HFFc6 (cell line): ENCODE data around the gene SORCS2. TPM values are rescaled to one million over a fixed set of nuclear protein-coding genes. Genes with fewer than 3 reads are reported as not detected.

ENCODE experiments used
- DNase-seq: peaks from one replicate; pipeline ENCODE4 v3.0.0-alpha.2; 2018
- H3K27ac Mint-ChIP-seq: 2 replicates; pipeline ENCODE4 v1.8.0; 2020; ENCODE audit warnings: mild to moderate bottlenecking, mixed read lengths
- H3K27me3 Mint-ChIP-seq: 2 replicates; pipeline ENCODE4 v1.8.0; 2021; ENCODE audit warnings: mild to moderate bottlenecking, moderate library complexity, mixed read lengths; ENCODE audit not compliant: insufficient read depth
- H3K36me3 Mint-ChIP-seq: 2 replicates; pipeline ENCODE4 v1.8.0; 2021; ENCODE audit warnings: low read depth, mixed read lengths
- H3K4me1 Mint-ChIP-seq: 2 replicates; pipeline ENCODE4 v1.8.0; 2020; ENCODE audit warnings: low read depth, mixed read lengths
- H3K4me3 Mint-ChIP-seq: 2 replicates; pipeline ENCODE4 v1.8.0; 2020; ENCODE audit warnings: mild to moderate bottlenecking, moderate library complexity, mixed read lengths
- H3K9me3 Mint-ChIP-seq: 2 replicates; pipeline ENCODE4 v1.8.0; 2020; ENCODE audit warnings: mild to moderate bottlenecking, mixed read lengths
- total RNA-seq, 6 experiments: library from RNA; stranded (reverse); fragmentation: NEBNext Ultra II Directional; extraction: Animal tissue kit (Norgen Biotek cat#: 25700); gene quantifications; 2 replicates in 1 of 6; 3 replicates in 5 of 6; pipeline ENCODE4 v1.2.3, GENCODE V29; 2021
- TF ChIP-seq, protein P1 (sequence below): fragments of 200-600 bp; sonication (generic); IDR thresholded peaks from 2 replicates; pipeline ENCODE4 v1.5.0; 2021; ENCODE audit warnings: antibody characterized with exemption, mild to moderate bottlenecking

SORCS2 gene
- total RNA-seq, 6 experiments from 2014 or later, result 0.05 to 0.15 (median 0.12) TPM; not detected in 3

DNA sequence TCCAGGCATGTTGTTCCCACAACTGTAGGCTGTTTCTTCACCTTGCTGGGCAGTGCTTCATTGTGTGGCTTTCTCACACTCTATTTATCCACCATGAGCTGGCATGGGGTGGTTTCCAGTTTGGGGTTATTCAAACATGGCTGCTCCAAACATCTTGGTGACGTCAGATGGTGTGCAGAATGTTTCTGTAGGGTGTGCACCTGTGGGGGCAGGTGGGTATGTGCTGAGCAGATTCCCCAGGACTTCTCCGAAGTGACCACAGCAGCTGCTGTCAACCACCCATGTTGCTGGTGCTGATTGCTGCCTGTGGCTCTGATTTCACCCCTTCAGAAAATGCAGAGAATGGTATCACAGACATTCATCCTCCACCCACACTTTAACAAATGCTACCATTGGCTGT lies 247.4 kb downstream of the SORCS2 start:
- H3K27ac Mint-ChIP-seq, result no peak overlapping the region
- no peak for DNase-seq
- TF ChIP-seq, protein P1, sequence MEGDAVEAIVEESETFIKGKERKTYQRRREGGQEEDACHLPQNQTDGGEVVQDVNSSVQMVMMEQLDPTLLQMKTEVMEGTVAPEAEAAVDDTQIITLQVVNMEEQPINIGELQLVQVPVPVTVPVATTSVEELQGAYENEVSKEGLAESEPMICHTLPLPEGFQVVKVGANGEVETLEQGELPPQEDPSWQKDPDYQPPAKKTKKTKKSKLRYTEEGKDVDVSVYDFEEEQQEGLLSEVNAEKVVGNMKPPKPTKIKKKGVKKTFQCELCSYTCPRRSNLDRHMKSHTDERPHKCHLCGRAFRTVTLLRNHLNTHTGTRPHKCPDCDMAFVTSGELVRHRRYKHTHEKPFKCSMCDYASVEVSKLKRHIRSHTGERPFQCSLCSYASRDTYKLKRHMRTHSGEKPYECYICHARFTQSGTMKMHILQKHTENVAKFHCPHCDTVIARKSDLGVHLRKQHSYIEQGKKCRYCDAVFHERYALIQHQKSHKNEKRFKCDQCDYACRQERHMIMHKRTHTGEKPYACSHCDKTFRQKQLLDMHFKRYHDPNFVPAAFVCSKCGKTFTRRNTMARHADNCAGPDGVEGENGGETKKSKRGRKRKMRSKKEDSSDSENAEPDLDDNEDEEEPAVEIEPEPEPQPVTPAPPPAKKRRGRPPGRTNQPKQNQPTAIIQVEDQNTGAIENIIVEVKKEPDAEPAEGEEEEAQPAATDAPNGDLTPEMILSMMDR, result no peak

DNA sequence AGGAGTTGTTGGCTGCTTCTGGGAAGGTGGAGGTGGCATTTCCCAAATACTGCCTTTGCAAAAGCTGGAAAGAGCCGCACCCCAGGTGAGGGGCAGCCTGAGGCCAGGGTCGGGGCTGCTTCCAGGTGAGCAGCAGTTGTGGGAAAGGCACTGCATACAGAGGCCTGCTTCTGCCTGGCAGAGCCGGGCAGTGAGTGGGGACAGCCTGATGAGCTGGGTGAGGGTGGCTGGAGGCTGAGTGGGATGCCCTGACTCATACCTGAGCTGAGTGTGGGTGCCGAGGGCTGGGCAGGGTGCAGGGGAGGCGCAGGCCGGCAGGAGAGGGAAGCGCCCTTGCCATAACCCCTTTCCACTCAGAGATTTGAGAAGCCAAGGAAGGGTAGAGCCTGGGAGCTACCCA lies 248.9 kb downstream of the SORCS2 start:
- Mint-ChIP-seq H3K27me3 (peaks cover 27% of the 10 kb centered on the region), H3K4me1 (no peaks in the 10 kb centered on the region), H3K27ac (no peak overlapping the region), H3K4me3 (no peak overlapping the region), H3K9me3 (no peaks in the 10 kb centered on the region), H3K36me3 (no peaks in the 10 kb centered on the region)
- TF ChIP-seq, protein P1, result no peak
- no peak for DNase-seq

More for the DNA sequence above, 247.4 kb downstream of the SORCS2 start:
- Mint-ChIP-seq H3K9me3 (no peaks in the 10 kb centered on the region), H3K4me1 (no peaks in the 10 kb centered on the region), H3K4me3 (no peak overlapping the region), H3K36me3 (no peaks in the 10 kb centered on the region), H3K27me3 (peaks cover 23% of the 10 kb centered on the region)

DNA sequence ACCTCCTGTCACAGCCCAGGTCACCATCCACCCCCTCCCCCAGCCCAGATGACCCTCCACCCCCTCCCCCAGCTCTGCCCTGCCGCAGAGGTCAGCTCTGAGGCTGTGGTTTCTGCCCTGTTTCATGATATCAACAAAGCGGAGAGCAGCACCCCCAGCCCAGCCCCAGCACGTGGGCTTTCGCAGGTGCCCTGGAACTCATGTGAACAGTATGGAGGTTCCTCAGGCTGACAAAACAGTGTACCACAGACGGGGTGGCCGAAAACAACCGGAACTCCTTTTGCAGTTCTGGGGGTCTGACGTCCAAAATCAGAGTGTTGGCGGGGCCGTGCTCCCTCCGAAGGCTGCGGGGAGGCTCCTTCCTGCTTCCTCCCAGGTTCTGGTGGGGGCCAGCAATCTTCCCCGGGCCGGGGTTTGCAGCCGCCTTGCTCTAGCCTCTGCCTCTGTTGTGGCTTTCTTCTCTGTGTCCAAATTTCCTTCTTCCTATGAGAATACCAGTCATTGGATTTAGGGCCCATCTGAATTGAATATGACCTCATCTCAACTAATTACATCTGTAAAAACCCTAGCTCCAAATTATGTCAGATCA lies 250.3 kb downstream of the SORCS2 start:
- Mint-ChIP-seq H3K36me3 (no peaks in the 10 kb centered on the region), H3K4me3 (no peak overlapping the region), H3K9me3 (no peaks in the 10 kb centered on the region), H3K4me1 (no peaks in the 10 kb centered on the region), H3K27me3 (peaks cover 23% of the 10 kb centered on the region), H3K27ac (no peak overlapping the region)
- TF ChIP-seq, protein P1, result no peak
- DNase-seq, result no peak

DNA sequence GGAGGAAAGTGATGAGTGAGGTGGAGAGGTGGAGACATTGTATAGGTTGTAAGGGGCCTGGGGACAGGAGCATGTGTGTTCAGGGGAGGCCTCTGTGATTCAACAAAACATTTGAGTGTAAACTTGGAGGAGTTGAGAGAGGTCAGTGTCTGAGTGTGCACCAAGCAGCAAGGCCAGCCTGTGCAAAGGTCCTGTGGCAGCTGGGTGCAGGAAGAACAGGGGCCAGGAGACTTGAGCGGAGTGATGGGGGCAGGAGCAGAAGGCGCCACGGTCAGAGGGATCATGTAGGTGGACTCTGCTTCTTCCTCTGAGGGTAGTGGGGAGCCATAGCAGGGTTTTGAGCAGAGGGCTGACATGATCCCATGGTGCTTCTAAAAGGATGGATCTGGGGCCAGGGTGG lies 252.0 kb downstream of the SORCS2 start:
- Mint-ChIP-seq H3K27ac (no peak overlapping the region), H3K36me3 (no peaks in the 10 kb centered on the region), H3K4me3 (no peak overlapping the region), H3K9me3 (no peaks in the 10 kb centered on the region), H3K4me1 (no peaks in the 10 kb centered on the region), H3K27me3 (peaks cover 20% of the 10 kb centered on the region)
- TF ChIP-seq, protein P1, result no peak
- no peak for DNase-seq

DNA sequence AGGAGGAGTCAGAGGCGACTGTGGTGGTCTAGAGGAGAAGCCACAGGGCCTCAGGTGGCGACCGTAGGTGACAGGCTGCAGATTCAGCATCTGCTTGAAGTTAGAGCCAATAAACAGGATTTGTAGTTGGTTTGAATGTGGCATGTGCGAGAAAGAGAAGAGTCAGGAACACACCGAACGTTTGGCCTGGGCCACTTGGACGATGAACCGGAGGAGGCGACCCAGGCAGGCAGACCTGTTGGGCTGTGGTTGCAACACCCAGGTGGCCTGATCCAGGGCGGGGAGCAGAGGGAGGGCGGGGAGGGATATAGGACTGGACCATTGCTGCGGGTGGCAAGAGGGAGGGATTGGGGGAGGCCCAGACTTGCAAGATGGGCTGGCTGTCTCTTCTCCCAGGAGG lies 252.4 kb downstream of the SORCS2 start:
- Mint-ChIP-seq H3K4me3 (no peak overlapping the region), H3K27me3 (peaks cover 20% of the 10 kb centered on the region), H3K36me3 (no peaks in the 10 kb centered on the region), H3K9me3 (no peaks in the 10 kb centered on the region), H3K27ac (no peak overlapping the region), H3K4me1 (no peaks in the 10 kb centered on the region)
- TF ChIP-seq, protein P1, result no peak
- DNase-seq, result no peak
